Measurements from ENCODE around the gene SEMA5B. TPM values are rescaled to one million over a fixed set of nuclear protein-coding genes. Genes with fewer than 3 reads are reported as not detected.
A peak's percentile ranks its signal among the peaks of the same experiment; 100 is the strongest.

SEMA5B gene
- total RNA-seq, 1 donor from 2014 or later: 61.1 TPM

GRCh38 chr3:123072564-123072963, 45.0 kb upstream of the SEMA5B start:
- no peak for TF ChIP-seq CTCF (IDR thresholded peaks at IDR 0.05; ENCODE audit: partially characterized antibody, unreplicated experiment)
- no peak for DNase-seq
- H3K27me3 Mint-ChIP-seq (ENCODE audit: unreplicated experiment): peaks cover 4% of the 10 kb centered on the region
- no peak overlapping the region for H3K27ac Mint-ChIP-seq (ENCODE audit: unreplicated experiment)
- H3K4me1 Mint-ChIP-seq (ENCODE audit: low read depth, unreplicated experiment): peaks cover 57% of the 10 kb centered on the region
- no peaks in the 10 kb centered on the region for H3K36me3 Mint-ChIP-seq (ENCODE audit: unreplicated experiment)
- H3K9me3 Mint-ChIP-seq (ENCODE audit: unreplicated experiment): peaks cover 8% of the 10 kb centered on the region
- H3K4me3 Mint-ChIP-seq (ENCODE audit: unreplicated experiment): no peak overlapping the region

GRCh38 chr3:123072152-123072551, 44.6 kb upstream of the SEMA5B start:
- peaks cover 56% of the 10 kb centered on the region for H3K4me1 Mint-ChIP-seq (ENCODE audit: low read depth, unreplicated experiment)
- H3K9me3 Mint-ChIP-seq (ENCODE audit: unreplicated experiment): peaks cover 8% of the 10 kb centered on the region
- no peak overlapping the region for H3K27ac Mint-ChIP-seq (ENCODE audit: unreplicated experiment)
- no peak overlapping the region for H3K4me3 Mint-ChIP-seq (ENCODE audit: unreplicated experiment)
- no peak for DNase-seq
- H3K27me3 Mint-ChIP-seq (ENCODE audit: unreplicated experiment): peaks cover 4% of the 10 kb centered on the region
- no peak for TF ChIP-seq CTCF (IDR thresholded peaks at IDR 0.05; ENCODE audit: partially characterized antibody, unreplicated experiment)
- H3K36me3 Mint-ChIP-seq (ENCODE audit: unreplicated experiment): no peaks in the 10 kb centered on the region

- peak overlapping the region; percentile 55 for H3K4me3 Mint-ChIP-seq (ENCODE audit: unreplicated experiment)
- peak; percentile 6 for TF ChIP-seq CTCF (IDR thresholded peaks at IDR 0.05; ENCODE audit: partially characterized antibody, unreplicated experiment)
Observed at GRCh38 chr3:123071581-123071980, 44.0 kb upstream of the SEMA5B start.

GRCh38 chr3:123071146-123071545, 43.6 kb upstream of the SEMA5B start:
- H3K27ac Mint-ChIP-seq (ENCODE audit: unreplicated experiment): peak overlapping the region; percentile 39
- H3K4me1 Mint-ChIP-seq (ENCODE audit: low read depth, unreplicated experiment): peaks cover 50% of the 10 kb centered on the region
- peaks cover 10% of the 10 kb centered on the region for H3K27me3 Mint-ChIP-seq (ENCODE audit: unreplicated experiment)
- H3K9me3 Mint-ChIP-seq (ENCODE audit: unreplicated experiment): peaks cover 8% of the 10 kb centered on the region
- TF ChIP-seq CTCF (IDR thresholded peaks at IDR 0.05; ENCODE audit: partially characterized antibody, unreplicated experiment): peak; percentile 36
- peak overlapping the region; percentile 55 for H3K4me3 Mint-ChIP-seq (ENCODE audit: unreplicated experiment)
- H3K36me3 Mint-ChIP-seq (ENCODE audit: unreplicated experiment): no peaks in the 10 kb centered on the region
- peak; percentile 44 for DNase-seq

More at GRCh38 chr3:123071581-123071980, 44.0 kb upstream of the SEMA5B start:
- DNase-seq: no peak
- Mint-ChIP-seq H3K9me3 (ENCODE audit: unreplicated experiment) (peaks cover 8% of the 10 kb centered on the region), H3K36me3 (ENCODE audit: unreplicated experiment) (no peaks in the 10 kb centered on the region), H3K4me1 (ENCODE audit: low read depth, unreplicated experiment) (peaks cover 51% of the 10 kb centered on the region), H3K27me3 (ENCODE audit: unreplicated experiment) (peaks cover 6% of the 10 kb centered on the region), H3K27ac (ENCODE audit: unreplicated experiment) (peak overlapping the region; percentile 39)

GRCh38 chr3:123070510-123070909, 42.9 kb upstream of the SEMA5B start:
- no peak for TF ChIP-seq CTCF (IDR thresholded peaks at IDR 0.05; ENCODE audit: partially characterized antibody, unreplicated experiment)
- Mint-ChIP-seq H3K4me3 (ENCODE audit: unreplicated experiment) (peak overlapping the region; percentile 73), H3K27ac (ENCODE audit: unreplicated experiment) (peak overlapping the region; percentile 44), H3K27me3 (ENCODE audit: unreplicated experiment) (peaks cover 10% of the 10 kb centered on the region), H3K36me3 (ENCODE audit: unreplicated experiment) (no peaks in the 10 kb centered on the region), H3K9me3 (ENCODE audit: unreplicated experiment) (peaks cover 11% of the 10 kb centered on the region), H3K4me1 (ENCODE audit: low read depth, unreplicated experiment) (peaks cover 46% of the 10 kb centered on the region)
- DNase-seq: no peak

All from glutamatergic neuron (in vitro differentiated cells).